DOHH2 (cell line): ENCODE data around the gene SRP19.

Experiments
- H3F3A ChIP-seq: fragments of 200-600 bp; sonication (generic), shearing (Covaris generic); 2 replicates; pipeline ENCODE4 v1.6.0; 2016; ENCODE audit warnings: antibody characterized with exemption, mild to moderate bottlenecking; ENCODE audit not compliant: control insufficient read depth, insufficient read depth
- H3K27ac ChIP-seq: fragments of 200-600 bp; sonication (generic); 2 replicates; pipeline ENCODE4 v1.5.1; 2014; ENCODE audit warnings: low read depth, mild to moderate bottlenecking, low read length, moderate library complexity
- H3K27me3 ChIP-seq: fragments of 200-600 bp; sonication (generic); 2 replicates; pipeline ENCODE4 v1.6.1; 2014; ENCODE audit warnings: mild to moderate bottlenecking, low read length, mixed read lengths; ENCODE audit not compliant: control insufficient read depth
- H3K36me3 ChIP-seq: fragments of 200-600 bp; sonication (generic); 2 replicates; pipeline ENCODE4 v1.6.1; 2014; ENCODE audit warnings: mild to moderate bottlenecking, low read length, moderate library complexity, mixed read lengths; ENCODE audit not compliant: control insufficient read depth
- H3K4me1 ChIP-seq: fragments of 200-600 bp; sonication (generic); 2 replicates; pipeline ENCODE4 v1.6.1; 2014; ENCODE audit warnings: mild to moderate bottlenecking, low read length, mixed read lengths; ENCODE audit not compliant: control insufficient read depth
- H3K4me2 ChIP-seq: fragments of 200-600 bp; sonication (generic); 2 replicates; pipeline ENCODE4 v1.6.0; 2014; ENCODE audit warnings: mild to moderate bottlenecking, low read length, moderate library complexity
- H3K4me3 ChIP-seq: fragments of 200-600 bp; sonication (generic); 2 replicates; pipeline ENCODE4 v1.5.1; 2014; ENCODE audit warnings: mild to moderate bottlenecking, low read length, mixed read lengths
- H3K79me2 ChIP-seq: fragments of 200-600 bp; sonication (generic); 2 replicates; pipeline ENCODE4 v1.6.1; 2014; ENCODE audit warnings: mild to moderate bottlenecking, low read length, mixed read lengths; ENCODE audit not compliant: control insufficient read depth
- H3K9me2 ChIP-seq: fragments of 200-600 bp; sonication (generic); replicated peaks from 2 replicates; pipeline ENCODE4 v1.6.1; 2014; ENCODE audit warnings: mild to moderate bottlenecking, low read length, mixed read lengths; ENCODE audit not compliant: control insufficient read depth
- H3K9me3 ChIP-seq: fragments of 200-600 bp; sonication (generic); 2 replicates; pipeline ENCODE4 v1.6.1; 2014; ENCODE audit warnings: antibody characterized with exemption, low read length, mixed read lengths; ENCODE audit not compliant: control insufficient read depth, insufficient read depth
- H4K20me1 ChIP-seq: fragments of 200-600 bp; sonication (generic); 2 replicates; pipeline ENCODE4 v1.6.0; 2014; ENCODE audit warnings: low read depth, mild to moderate bottlenecking, antibody characterized with exemption, low read length, moderate library complexity; ENCODE audit not compliant: control insufficient read depth, insufficient read depth
- EZH2phosphoT487 ChIP-seq: fragments of 200-600 bp; sonication (generic); IDR thresholded peaks from 2 replicates; pipeline ENCODE4 v1.6.1; 2017; ENCODE audit warnings: borderline replicate concordance, mild to moderate bottlenecking, antibody characterized with exemption, low read length, moderate library complexity, mixed read lengths
- TF ChIP-seq, protein P1 (sequence below): fragments of 200-600 bp; sonication (generic); IDR thresholded peaks from one replicate; pipeline ENCODE4 v1.5.1; 2014; ENCODE audit warnings: antibody characterized with exemption, mild to moderate bottlenecking, low read depth, low read length; ENCODE audit not compliant: poor library complexity, severe bottlenecking

The SRP19 gene

GRCh38 chr5:112878101-112878500 is 17.0 kb downstream of the SRP19 start:
- no peak overlapping the region for H3K4me3 ChIP-seq
- no peaks in the 10 kb centered on the region for H3K9me3 ChIP-seq
- H4K20me1 ChIP-seq, result no peaks in the 10 kb centered on the region
- peaks cover 69% of the 10 kb centered on the region for H3K36me3 ChIP-seq
- H3K79me2 ChIP-seq, result no peaks in the 10 kb centered on the region
- H3F3A ChIP-seq, result peaks cover 18% of the 10 kb centered on the region
- no peak overlapping the region for H3K27ac ChIP-seq
- TF ChIP-seq EZH2phosphoT487, result no peak
- TF ChIP-seq, protein P1, sequence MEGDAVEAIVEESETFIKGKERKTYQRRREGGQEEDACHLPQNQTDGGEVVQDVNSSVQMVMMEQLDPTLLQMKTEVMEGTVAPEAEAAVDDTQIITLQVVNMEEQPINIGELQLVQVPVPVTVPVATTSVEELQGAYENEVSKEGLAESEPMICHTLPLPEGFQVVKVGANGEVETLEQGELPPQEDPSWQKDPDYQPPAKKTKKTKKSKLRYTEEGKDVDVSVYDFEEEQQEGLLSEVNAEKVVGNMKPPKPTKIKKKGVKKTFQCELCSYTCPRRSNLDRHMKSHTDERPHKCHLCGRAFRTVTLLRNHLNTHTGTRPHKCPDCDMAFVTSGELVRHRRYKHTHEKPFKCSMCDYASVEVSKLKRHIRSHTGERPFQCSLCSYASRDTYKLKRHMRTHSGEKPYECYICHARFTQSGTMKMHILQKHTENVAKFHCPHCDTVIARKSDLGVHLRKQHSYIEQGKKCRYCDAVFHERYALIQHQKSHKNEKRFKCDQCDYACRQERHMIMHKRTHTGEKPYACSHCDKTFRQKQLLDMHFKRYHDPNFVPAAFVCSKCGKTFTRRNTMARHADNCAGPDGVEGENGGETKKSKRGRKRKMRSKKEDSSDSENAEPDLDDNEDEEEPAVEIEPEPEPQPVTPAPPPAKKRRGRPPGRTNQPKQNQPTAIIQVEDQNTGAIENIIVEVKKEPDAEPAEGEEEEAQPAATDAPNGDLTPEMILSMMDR, result no peak
- H3K9me2 ChIP-seq, result no peaks in the 10 kb centered on the region
- no peaks in the 10 kb centered on the region for H3K27me3 ChIP-seq
- no peak overlapping the region for H3K4me2 ChIP-seq
- H3K4me1 ChIP-seq, result peaks cover 3% of the 10 kb centered on the region; the same call in 1 of the 2 replicates

GRCh38 chr5:112878760-112879159 is 17.7 kb downstream of the SRP19 start:
- Histone ChIP-seq H4K20me1 (no peaks in the 10 kb centered on the region), H3K36me3 (peaks cover 75% of the 10 kb centered on the region), H3K27ac (no peak overlapping the region)

GRCh38 chr5:112880219-112880964 is 19.3 kb downstream of the SRP19 start:
- H3F3A ChIP-seq, result peaks cover 18% of the 10 kb centered on the region
- H3K9me3 ChIP-seq, result no peaks in the 10 kb centered on the region
- H3K4me2 ChIP-seq, result no peak overlapping the region
- H3K36me3 ChIP-seq, result peaks cover 85% of the 10 kb centered on the region
- no peaks in the 10 kb centered on the region for H3K27me3 ChIP-seq
- H3K9me2 ChIP-seq, result no peaks in the 10 kb centered on the region
- H3K4me3 ChIP-seq, result no peak overlapping the region
- no peaks in the 10 kb centered on the region for H4K20me1 ChIP-seq
- H3K4me1 ChIP-seq, result peaks cover 3% of the 10 kb centered on the region; the same call in 1 of the 2 replicates
- no peaks in the 10 kb centered on the region for H3K79me2 ChIP-seq
- no peak overlapping the region for H3K27ac ChIP-seq
- TF ChIP-seq, protein P1, result no peak
- no peak for TF ChIP-seq EZH2phosphoT487

More at GRCh38 chr5:112878760-112879159, 17.7 kb downstream of the SRP19 start:
- Histone ChIP-seq H3K4me1 (peaks cover 3% of the 10 kb centered on the region; the same call in 1 of the 2 replicates), H3K9me3 (no peaks in the 10 kb centered on the region), H3K27me3 (no peaks in the 10 kb centered on the region), H3K79me2 (no peaks in the 10 kb centered on the region), H3K9me2 (no peaks in the 10 kb centered on the region), H3F3A (peaks cover 18% of the 10 kb centered on the region), H3K4me2 (no peak overlapping the region), H3K4me3 (no peak overlapping the region)
- TF ChIP-seq EZH2phosphoT487, result no peak
- TF ChIP-seq, protein P1, result no peak
